K562 (cell line): ENCODE results near the gene ABCA4. TPM values are rescaled to one million over a fixed set of nuclear protein-coding genes. Genes with fewer than 3 reads are reported as not detected.
A peak's percentile ranks its signal among the peaks of the same experiment; 100 is the strongest.

Experiments
- ATAC-seq: fragments of 200-7000 bp; cut with Tn5 transposase; 3 replicates; pipeline ENCODE4 v1.9.1; 2020; ENCODE audit warnings: moderate library complexity
- BruUV-seq: library from RNA; stranded (reverse); fragments of 400-500 nt; replicated peaks from 2 replicates; lab custom pipeline; 2021; lab: Mats Ljungman, UMichigan
- CTCF ChIA-PET: fragments of 300-600 bp; formaldehyde crosslinking; extraction: SDS; loops from one replicate; lab custom pipeline; 2021; ENCODE audit warnings: low intra/inter-chr PET ratio; lab: Yijun Ruan, JAX
- POLR2A ChIA-PET: fragments of 300-600, 350-650 bp; sonication (Branson Sonifier 250); formaldehyde crosslinking; extraction: SDS; loops from one replicate; lab custom pipeline; 2021; ENCODE audit warnings: antibody characterized with exemption, inconsistent platforms; lab: Yijun Ruan, JAX
- DNase-seq, 4 experiments: peaks; one replicate each; pipeline versions ENCODE4 v3.0.0 to v3.0.0-alpha.2; 2011 to 2018; ENCODE audit warnings: low spot score in 3 of 4, mixed read lengths in 3 of 4; ENCODE audit errors: extremely low read depth in 1 of 4
- FAIRE-seq: peaks from 2 replicates; lab custom pipeline; 2011; peaks lifted over from hg19 to GRCh38; lab: Jason Lieb, UNC
- H2AFZ ChIP-seq: 2 replicates; pipeline ENCODE4 v1.6.0; 2011; ENCODE audit warnings: low read depth, low read length, control low read depth, inconsistent platforms
- H3K27ac ChIP-seq: fragments of 200-600 bp; 3 replicates; pipeline ENCODE4 v1.8.0; 2011; ENCODE audit warnings: low read depth, mild to moderate bottlenecking, control low read depth, inconsistent platforms, low read length, moderate library complexity, mixed read lengths; ENCODE audit errors: extremely low read depth
- H3K27me3 ChIP-seq, 2 experiments: fragments of 300-600 bp in 1 of 2; 2 replicates in 1 of 2; 3 replicates in 1 of 2; pipeline versions ENCODE4 v1.6.0 to v1.8.0; 2011; ENCODE audit warnings: inconsistent platforms in 2 of 2, low read length in 2 of 2, mild to moderate bottlenecking in 1 of 2, mixed read lengths in 1 of 2, moderate library complexity in 1 of 2; ENCODE audit not compliant: control insufficient read depth in 2 of 2, insufficient read depth in 2 of 2
- H3K36me3 ChIP-seq: fragments of 300-600 bp; 3 replicates; pipeline ENCODE4 v1.8.0; 2011; ENCODE audit warnings: mild to moderate bottlenecking, low read length, inconsistent platforms; ENCODE audit not compliant: control insufficient read depth, insufficient read depth
- H3K4me1 ChIP-seq, 2 experiments: fragments of 200-600 bp in 1 of 2; replicated peaks in 1 of 2; 2 replicates in 1 of 2; 3 replicates in 1 of 2; pipeline versions ENCODE4 v1.5.1 to v1.8.0; 2011; ENCODE audit warnings: inconsistent platforms in 2 of 2, low read length in 2 of 2, mild to moderate bottlenecking in 1 of 2, mixed read lengths in 1 of 2, moderate library complexity in 1 of 2; ENCODE audit not compliant: control insufficient read depth in 2 of 2, insufficient read depth in 2 of 2
- H3K4me2 ChIP-seq: 2 replicates; pipeline ENCODE4 v1.6.1; 2011; ENCODE audit warnings: low read length, control low read depth, inconsistent platforms, mixed read lengths; ENCODE audit not compliant: insufficient read depth
- H3K4me3 ChIP-seq: fragments of 200-600 bp; sonication (generic), shearing (Covaris generic); 2 replicates; pipeline ENCODE4 v1.5.1; 2016; ENCODE audit warnings: control low read depth, inconsistent platforms
- H3K79me2 ChIP-seq: fragments of 200-600 bp; 3 replicates; pipeline ENCODE4 v1.8.0; 2011; ENCODE audit warnings: low read length, inconsistent platforms; ENCODE audit not compliant: control insufficient read depth, insufficient read depth
- H3K9ac ChIP-seq, 2 experiments: 2 replicates each; pipeline versions ENCODE4 v1.6.0 to v1.6.1; 2011; ENCODE audit warnings: low read depth in 2 of 2, low read length in 2 of 2, control low read depth in 1 of 2, inconsistent platforms in 1 of 2, mild to moderate bottlenecking in 1 of 2, mixed read lengths in 1 of 2; ENCODE audit not compliant: insufficient read depth in 1 of 2
- H3K9me1 ChIP-seq: one replicate; pipeline ENCODE4 v1.6.0; 2011; ENCODE audit warnings: inconsistent platforms, mild to moderate bottlenecking, low read length, moderate library complexity; ENCODE audit not compliant: control insufficient read depth, insufficient read depth
- H3K9me3 ChIP-seq: replicated peaks from 2 replicates; pipeline ENCODE4 v1.5.1; 2011; ENCODE audit warnings: low read depth, low read length, inconsistent platforms; ENCODE audit not compliant: control insufficient read depth, insufficient read depth
- H4K20me1 ChIP-seq: replicated peaks from 2 replicates; pipeline ENCODE4 v1.6.1; 2011; ENCODE audit warnings: low read length, inconsistent platforms, mixed read lengths; ENCODE audit not compliant: control insufficient read depth, insufficient read depth
- ATF2 ChIP-seq: sonication (generic); formaldehyde crosslinking; IDR thresholded peaks from 2 replicates; pipeline ENCODE4 v1.8.1; 2022; ENCODE audit warnings: missing genetic modification reagents
- C11orf30 ChIP-seq: fragments of 450-650 bp; IDR thresholded peaks from 2 replicates; pipeline ENCODE4 v1.6.1; 2016; ENCODE audit warnings: low read depth, mild to moderate bottlenecking
- CBX1 ChIP-seq: sonication (generic); IDR thresholded peaks from 2 replicates; pipeline ENCODE4 v1.6.1; 2016; ENCODE audit warnings: antibody characterized with exemption, low read depth, mild to moderate bottlenecking
- MAFG ChIP-seq: fragments of 450-650 bp; conservative IDR thresholded peaks from 2 replicates; pipeline ENCODE4 v1.6.1; 2016; ENCODE audit warnings: missing genetic modification characterization, missing compliant biosample characterization
- PTBP1 ChIP-seq: fragments of 200-400 bp; formaldehyde crosslinking; IDR thresholded peaks from 2 replicates; pipeline ENCODE4 v1.6.1; 2017; ENCODE audit warnings: low read depth, low read length
- ZEB2 ChIP-seq: fragments of 450-650 bp; IDR thresholded peaks from 2 replicates; pipeline ENCODE4 v1.6.1; 2016
- ZNF316 ChIP-seq: fragments of 450-650 bp; IDR thresholded peaks from 2 replicates; pipeline ENCODE4 v1.6.1; 2016
- WGBS: fragments of 100-300 bp; shearing (Covaris generic); methylation state at CpG from one replicate; pipeline ENCODE4 v1.1.6; 2016; ENCODE audit warnings: low coverage, mixed read lengths; ENCODE audit not compliant: insufficient coverage; ENCODE audit errors: missing lambda C conversion rate; 5-methylcytosine and 5-hydroxymethylcytosine counted together
- in situ Hi-C: fragments of 300-500 bp; cut with MboI; formaldehyde crosslinking; loops from 4 replicates; pipeline ENCODE4 v1.15.0; 2018; ENCODE audit warnings: inconsistent platforms, mixed read lengths
- intact Hi-C: fragments of 100-400 bp; cut with micrococcal nuclease; formaldehyde crosslinking; loops from 2 replicates; pipeline ENCODE4 v1.14.2; 2022
- polyA plus RNA-seq, 8 experiments: library from polyadenylated mRNA; depleted of rRNA in 4 of 8; stranded (reverse) in 5 of 8; unstranded in 3 of 8; fragments of >200 nt; fragmentation: Nextera tagmentation in 2 of 8; fragmentation: Illumina TruSeq in 1 of 8; extraction: Ambion mirVana in 2 of 8; extraction: Trizol in 1 of 8; gene quantifications; 2 replicates each; pipeline versions ENCODE4 v1.2.1 to v1.2.3, GENCODE V29; 2011 to 2014; ENCODE audit warnings: inconsistent platforms in 1 of 8, missing spikeins in 1 of 8
- total RNA-seq, 7 experiments: library from RNA; depleted of rRNA in 6 of 7; stranded (reverse); fragments of >200 nt in 6 of 7; fragmentation: Illumina TruSeq in 2 of 7; extraction: Trizol in 2 of 7; gene quantifications; 2 replicates each; pipeline versions ENCODE4 v1.2.1 to v1.2.3, GENCODE V29; 2011 to 2021; ENCODE audit warnings: low replicate concordance in 1 of 7
- TF ChIP-seq, protein P1 (sequence below): fragments of 250-450 bp; sonication (Bioruptor Pico); IDR thresholded peaks from 2 replicates; pipeline ENCODE4 v1.5.1; 2021; ENCODE audit warnings: mild to moderate bottlenecking

ABCA4 gene
- total and polyA plus RNA-seq, 9 of the 15 experiments (the other 6 are each of a cell fraction or from before 2014, with no cell fraction given): 0.01 to 0.04 TPM; not detected in 7

DNA sequence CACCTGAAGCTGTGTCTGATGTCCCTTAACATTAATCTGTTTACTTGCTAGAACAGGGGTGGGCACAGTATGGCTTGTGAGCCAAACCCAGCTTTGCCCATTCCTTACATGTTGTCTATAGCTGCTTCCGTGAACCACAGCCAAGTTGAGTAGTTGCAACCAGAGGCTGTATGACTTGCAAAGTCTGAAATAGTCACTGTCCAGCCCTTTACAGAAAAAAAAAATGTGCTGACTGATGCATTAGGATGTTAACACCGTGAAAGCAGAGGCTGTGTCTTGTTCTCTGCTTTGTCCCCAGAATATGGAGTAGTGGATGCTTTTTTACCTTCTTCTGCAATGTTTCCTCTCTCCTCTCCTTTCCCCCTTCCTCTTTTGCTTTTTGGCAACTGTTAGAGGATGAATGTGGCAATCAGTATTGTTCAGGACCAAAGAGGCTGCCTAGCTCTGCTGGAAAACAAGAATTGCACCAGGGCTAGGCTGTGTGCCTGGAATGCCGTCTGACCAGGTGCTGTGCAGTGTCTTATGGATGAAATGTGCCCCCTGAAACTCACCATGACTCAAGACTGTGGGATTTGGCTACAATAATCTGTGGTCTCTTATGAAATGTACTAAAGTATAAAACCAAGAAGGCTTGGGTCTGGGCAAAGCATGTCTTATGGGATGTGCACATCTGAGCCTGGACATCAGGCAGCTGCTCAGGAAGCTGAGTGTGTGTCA lies 132.2 kb downstream of the ABCA4 start:
- no peak for DNase-seq
- CTCF ChIA-PET: no interaction called here
- FAIRE-seq: no peak
- Histone ChIP-seq H3K4me3 (no peak overlapping the region), H3K27ac (no peak overlapping the region), H3K4me2 (no peak overlapping the region), H3K27me3 (peaks cover 16 to 30% of the 10 kb centered on the region in 2 experiments), H3K4me1 (no peaks in the 10 kb centered on the region), H3K36me3 (no peaks in the 10 kb centered on the region), H3K9me3 (no peaks in the 10 kb centered on the region), H3K9ac (no peak overlapping the region), H2AFZ (no peak overlapping the region), H3K79me2 (no peaks in the 10 kb centered on the region), H3K9me1 (no peaks in the 10 kb centered on the region), H4K20me1 (0 out of 2 replicates have a peak, but pooled peaks cover 3% of the 10 kb centered on the region)
- 0% methylated on average over 3 of the region's 3 CpGs for WGBS
- no TSS peak for BruUV-seq
- intact Hi-C loops: no loop called here
- no peak for TF ChIP-seq PTBP1
- TF ChIP-seq, protein P1, sequence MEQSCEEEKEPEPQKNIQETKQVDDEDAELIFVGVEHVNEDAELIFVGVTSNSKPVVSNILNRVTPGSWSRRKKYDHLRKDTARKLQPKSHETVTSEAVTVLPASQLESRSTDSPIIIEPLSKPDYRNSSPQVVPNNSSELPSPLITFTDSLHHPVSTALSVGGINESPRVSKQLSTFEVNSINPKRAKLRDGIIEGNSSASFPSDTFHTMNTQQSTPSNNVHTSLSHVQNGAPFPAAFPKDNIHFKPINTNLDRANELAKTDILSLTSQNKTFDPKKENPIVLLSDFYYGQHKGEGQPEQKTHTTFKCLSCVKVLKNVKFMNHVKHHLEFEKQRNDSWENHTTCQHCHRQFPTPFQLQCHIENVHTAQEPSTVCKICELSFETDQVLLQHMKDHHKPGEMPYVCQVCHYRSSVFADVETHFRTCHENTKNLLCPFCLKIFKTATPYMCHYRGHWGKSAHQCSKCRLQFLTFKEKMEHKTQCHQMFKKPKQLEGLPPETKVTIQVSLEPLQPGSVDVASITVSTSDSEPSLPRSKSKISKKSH (CRISPR knock-in tag): no peak
- TF ChIP-seq MAFG (tag): peak; percentile 80
- TF ChIP-seq CBX1: no peak
- TF ChIP-seq ZNF316: peak; percentile 69
- no peak for TF ChIP-seq ATF2 (CRISPR knock-in tag)
- no peak for TF ChIP-seq ZEB2
- TF ChIP-seq C11orf30: peak; percentile 52; the same call in 1 of the 2 replicates
- in situ Hi-C loops: no loop called here
- POLR2A ChIA-PET: interaction anchor here (1.0 to 1.4 kb wide), 2 partner anchors 11 to 16 kb away, joined by 3 read pairs; no protein-coding TSS in a partner anchor
- ATAC-seq: no peak
